Measurements from ENCODE around the gene LSM6. TPM values are rescaled to one million over a fixed set of nuclear protein-coding genes. Genes with fewer than 3 reads are reported as not detected.
A peak's percentile ranks its signal among the peaks of the same experiment; 100 is the strongest.

The LSM6 gene
- total RNA-seq, result 10 to 100 TPM; 38.0 to 62.9 (median 45.5) TPM
- polyA plus RNA-seq, result 100 to 1,000 TPM in 1 of 3 donors, 10 to 100 TPM in 2; 64.2 to 122 (median 86.9) TPM
- long read RNA-seq, donor 1, transcript LSM6-201 (4 exons, 2,259 nt), result major isoform, 45 of 48 reads
- long read RNA-seq, donor 1, partial matches to known transcripts, result 0 of 48 reads
- long read RNA-seq, donor 1, other reads (novel, unspliced or antisense), result 0 of 48 reads
- long read RNA-seq, donor 2, transcript LSM6-201 (4 exons, 2,259 nt), result major isoform, 41 of 44 reads
- long read RNA-seq, donor 2, partial matches to known transcripts, result 0 of 44 reads
- long read RNA-seq, donor 2, other reads (novel, unspliced or antisense), result 0 of 44 reads

- peak within 1 kb of the TSS; percentile 74 to 96 (median 95) for H3K27ac ChIP-seq
- intact Hi-C loops (cut with DNase I; ENCODE audit: low total_unique reads), result no loop called here
- DNase-seq, result peak; percentile 95
Measured at GRCh38 chr4:146175541-146176453, at the start of gene LSM6. Gene LSM6, plus strand, starts transcription at chr4:146175718. Its CDS starts 7,204 bp downstream, at chr4:146182922.

GRCh38 chr4:146132445-146132844, 43.1 kb upstream of the LSM6 start:
- intact Hi-C loops (cut with DNase I; ENCODE audit: low total_unique reads), result no loop called here
- no peaks in the 10 kb centered on the region for H3K36me3 ChIP-seq
- H3K4me3 ChIP-seq, result no peak overlapping the region
- no peaks in the 10 kb centered on the region for H3K4me1 ChIP-seq
- no peaks in the 10 kb centered on the region for H3K9me3 ChIP-seq
- WGBS, 5 donors, result 64 to 82% (median 76%) methylated on average over 7 of the region's 7 CpGs
- no peak for DNase-seq
- no peaks in the 10 kb centered on the region for H3K27me3 ChIP-seq (replicated peaks in 1 of 7)
- TF ChIP-seq POLR2AphosphoS5 (IDR thresholded peaks at IDR 0.05) (no peak), CTCF (IDR thresholded peaks at IDR 0.05 in 8 of 11, conservative IDR thresholded peaks at IDR 0.05 in 3 of 11) (no peak), POLR2A (IDR thresholded peaks at IDR 0.05) (no peak)
- H3K27ac ChIP-seq, result no peak overlapping the region

More at GRCh38 chr4:146175541-146176453, at the start of gene LSM6:
- Histone ChIP-seq H3K4me3 (peak within 1 kb of the TSS; percentile 62 to 92 (median 84)), H3K36me3 (peaks cover 0 to 17% (median 0%) of the 10 kb centered on the region in 6 donors), H3K4me1 (peaks cover 26 to 56% (median 51%) of the 10 kb centered on the region in 6 donors), H3K27me3 (replicated peaks in 1 of 7) (no peaks in the 10 kb centered on the region), H3K9me3 (no peaks in the 10 kb centered on the region)
- peak; percentile 85 to 91 (median 90) for TF ChIP-seq POLR2AphosphoS5 (IDR thresholded peaks at IDR 0.05)
- peak in 1 of 3 donors; percentile 59 for TF ChIP-seq POLR2A (IDR thresholded peaks at IDR 0.05)
- peak in 6 of 11 experiments; percentile 11 to 42 (median 26) for TF ChIP-seq CTCF (IDR thresholded peaks at IDR 0.05 in 8 of 11, conservative IDR thresholded peaks at IDR 0.05 in 3 of 11)
- WGBS, 5 donors, result 0 to 1% (median 1%) methylated on average over 20 to 75 of the region's 75 CpGs

- no peaks in the 10 kb centered on the region for H3K36me3 ChIP-seq
- no peaks in the 10 kb centered on the region for H3K9me3 ChIP-seq
- intact Hi-C loops (cut with DNase I; ENCODE audit: low total_unique reads), result no loop called here
- 90 to 96% (median 92%) methylated on average over 8 of the region's 8 CpGs for WGBS, 5 donors
- no peaks in the 10 kb centered on the region for H3K27me3 ChIP-seq (replicated peaks in 1 of 7)
- DNase-seq, result no peak
- H3K27ac ChIP-seq, result no peak overlapping the region
- TF ChIP-seq CTCF (IDR thresholded peaks at IDR 0.05 in 8 of 11, conservative IDR thresholded peaks at IDR 0.05 in 3 of 11) (no peak), POLR2AphosphoS5 (IDR thresholded peaks at IDR 0.05) (no peak), POLR2A (IDR thresholded peaks at IDR 0.05) (no peak)
- no peaks in the 10 kb centered on the region for H3K4me1 ChIP-seq
- H3K4me3 ChIP-seq, result no peak overlapping the region
Measured at GRCh38 chr4:146134761-146135445, 40.6 kb upstream of the LSM6 start.
